GM12891 (cell line): ENCODE data around the gene CDK5RAP2.

Experiments
- POLR2A ChIP-seq: IDR thresholded peaks from 2 replicates; pipeline ENCODE4 v1.6.1; 2011; ENCODE audit warnings: low read depth, low read length, control low read depth
- POLR2AphosphoS5 ChIP-seq: IDR thresholded peaks from 2 replicates; pipeline ENCODE4 v1.6.1; 2011; ENCODE audit warnings: low read depth, low read length, control low read depth
- POU2F2 ChIP-seq: IDR thresholded peaks from 2 replicates; pipeline ENCODE4 v1.6.1; 2011; ENCODE audit warnings: low read depth, mild to moderate bottlenecking, control low read depth, low read length, moderate library complexity
- TAF1 ChIP-seq: IDR thresholded peaks from 2 replicates; pipeline ENCODE4 v1.6.1; 2011; ENCODE audit warnings: low read depth, low read length, control low read depth

GRCh38 chr9:120514405-120514804 is 65.6 kb downstream of the CDK5RAP2 start:
- TF ChIP-seq POLR2AphosphoS5 (no peak), TAF1 (no peak), POLR2A (no peak), POU2F2 (no peak)
